Upper lobe of left lung (tissue), 6 donors: ENCODE results near the gene ABHD16B. TPM values are rescaled to one million over a fixed set of nuclear protein-coding genes. Genes with fewer than 3 reads are reported as not detected.

Source experiments
- ATAC-seq, 2 donors: fragments of 200-7000 bp; cut with Tn5 transposase; one replicate each; pipeline ENCODE4 v1.9.1; 2022; ENCODE audit warnings: mild to moderate bottlenecking in 2 of 2, moderate library complexity in 2 of 2; ENCODE audit not compliant: low FRiP score in 2 of 2
- DNase-seq, 2 donors: peaks; one replicate each; pipeline ENCODE4 v3.0.0-alpha.2; 2019 to 2020
- H3K27ac ChIP-seq, 4 donors: fragments of 200-600 bp; sonication (generic); one replicate each; pipeline ENCODE4 v1.5.1; 2016 to 2019
- H3K27me3 ChIP-seq, 4 donors: fragments of 200-600 bp; sonication (generic); one replicate each; pipeline ENCODE4 v1.5.1; 2017 to 2019
- H3K36me3 ChIP-seq, 4 donors: fragments of 200-600 bp; sonication (generic); one replicate each; pipeline ENCODE4 v1.5.1; 2016 to 2019
- H3K4me1 ChIP-seq, 4 donors: fragments of 200-600 bp; sonication (generic); one replicate each; pipeline ENCODE4 v1.5.1; 2018 to 2019
- H3K4me3 ChIP-seq, 4 donors: fragments of 200-600 bp; sonication (generic); one replicate each; pipeline ENCODE4 v1.5.1; 2017 to 2019; ENCODE audit warnings: mild to moderate bottlenecking in 2 of 4, moderate library complexity in 1 of 4
- H3K9me3 ChIP-seq, 4 donors: fragments of 200-600 bp; sonication (generic); one replicate each; pipeline ENCODE4 v1.5.1; 2018 to 2019
- EP300 ChIP-seq, 4 donors: sonication (generic); formaldehyde crosslinking; IDR thresholded peaks; one replicate each; pipeline ENCODE4 v1.5.1; 2017; ENCODE audit warnings: antibody characterized with exemption in 4 of 4, control low read depth in 2 of 4
- POLR2A ChIP-seq, 4 donors: fragments of 450-650 bp; IDR thresholded peaks; one replicate each; pipeline ENCODE4 v1.5.1; 2016 to 2017; ENCODE audit warnings: antibody characterized with exemption in 4 of 4, mild to moderate bottlenecking in 2 of 4
- POLR2AphosphoS5 ChIP-seq, 2 donors: sonication (generic); formaldehyde crosslinking; IDR thresholded peaks; one replicate each; pipeline ENCODE4 v1.5.1; 2017; ENCODE audit warnings: antibody characterized with exemption in 2 of 2
- WGBS, 2 donors: methylation state at CpG; one replicate each; pipeline ENCODE4 v1.1.5; 2017 to 2018; 5-methylcytosine and 5-hydroxymethylcytosine counted together
- total RNA-seq, 6 donors: library from RNA; depleted of rRNA in 4 of 6; stranded (reverse); fragments of >200 nt in 4 of 6; gene quantifications; one replicate each; pipeline versions ENCODE4 v1.1.0 to v1.2.1, GENCODE V29; 2016 to 2021
- TF ChIP-seq, protein P1 (sequence below), 6 experiments: fragments of 450-650 bp in 4 of 6; fragments of 200-600 bp in 2 of 6; sonication (generic) in 2 of 6; IDR thresholded peaks; one replicate each; pipeline ENCODE4 v1.5.1; 2016 to 2019; ENCODE audit warnings: antibody characterized with exemption in 6 of 6
- donor health status: DM: no; HTN: no; CAD: no; lungs with moderate emphysema.
- donor health status: DM: no; HTN: yes; CAD: no; lungs with severe emphysema.

Gene ABHD16B
- total RNA-seq, 6 donors from 2014 or later: 0.23 TPM; not detected in 5

DNA sequence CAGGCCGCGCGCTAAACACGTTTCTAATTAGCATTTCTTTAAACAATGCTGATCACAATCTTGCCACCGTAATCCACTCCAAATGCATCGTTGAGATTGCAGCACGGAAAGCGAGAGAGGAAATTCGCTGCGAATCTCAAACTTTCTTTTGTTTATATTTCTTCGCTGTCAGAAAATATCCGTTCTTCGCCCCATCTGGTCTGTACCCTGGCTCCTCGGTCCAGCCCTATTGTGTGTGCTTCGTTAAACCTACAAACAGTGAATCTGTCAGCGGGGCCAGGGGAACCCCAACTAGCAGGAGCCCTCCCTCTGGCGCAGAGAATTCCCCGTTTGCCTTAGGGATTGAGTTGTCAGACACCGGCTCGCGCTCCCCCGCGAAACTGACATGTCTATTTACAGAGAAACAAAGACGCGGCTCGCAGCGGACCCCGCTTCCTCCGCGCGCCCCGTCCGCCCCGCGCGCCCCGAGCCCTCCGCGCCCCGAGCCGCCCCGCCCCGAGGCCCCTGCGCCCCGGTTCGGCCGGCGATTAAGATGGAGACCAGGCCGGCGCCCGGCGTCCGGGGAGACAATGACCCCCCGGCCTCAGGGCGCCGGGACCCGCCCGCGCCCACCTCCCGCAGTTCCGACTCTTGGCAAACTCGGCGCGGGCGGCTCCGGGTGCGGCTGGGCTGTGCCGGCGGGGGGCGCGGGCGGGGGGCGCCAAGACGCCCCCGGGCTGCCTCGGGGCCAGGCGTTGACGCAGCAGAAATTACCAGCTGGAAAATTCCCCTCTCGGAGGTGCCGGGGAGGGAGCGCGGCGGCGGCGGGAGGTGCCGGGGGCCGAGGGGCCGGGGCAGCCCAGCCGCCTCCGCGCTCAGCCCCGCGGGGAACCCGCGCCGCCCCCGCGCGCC, 31.1 kb upstream of the ABHD16B start:
- ATAC-seq (no peak), DNase-seq (peak in 1 of 2 donors; percentile 88)
- H3K36me3 ChIP-seq: no peaks in the 10 kb centered on the region
- TF ChIP-seq POLR2A (IDR thresholded peaks at IDR 0.05) (no peak), EP300 (IDR thresholded peaks at IDR 0.05) (no peak), POLR2AphosphoS5 (IDR thresholded peaks at IDR 0.05) (no peak)
- TF ChIP-seq, protein P1, sequence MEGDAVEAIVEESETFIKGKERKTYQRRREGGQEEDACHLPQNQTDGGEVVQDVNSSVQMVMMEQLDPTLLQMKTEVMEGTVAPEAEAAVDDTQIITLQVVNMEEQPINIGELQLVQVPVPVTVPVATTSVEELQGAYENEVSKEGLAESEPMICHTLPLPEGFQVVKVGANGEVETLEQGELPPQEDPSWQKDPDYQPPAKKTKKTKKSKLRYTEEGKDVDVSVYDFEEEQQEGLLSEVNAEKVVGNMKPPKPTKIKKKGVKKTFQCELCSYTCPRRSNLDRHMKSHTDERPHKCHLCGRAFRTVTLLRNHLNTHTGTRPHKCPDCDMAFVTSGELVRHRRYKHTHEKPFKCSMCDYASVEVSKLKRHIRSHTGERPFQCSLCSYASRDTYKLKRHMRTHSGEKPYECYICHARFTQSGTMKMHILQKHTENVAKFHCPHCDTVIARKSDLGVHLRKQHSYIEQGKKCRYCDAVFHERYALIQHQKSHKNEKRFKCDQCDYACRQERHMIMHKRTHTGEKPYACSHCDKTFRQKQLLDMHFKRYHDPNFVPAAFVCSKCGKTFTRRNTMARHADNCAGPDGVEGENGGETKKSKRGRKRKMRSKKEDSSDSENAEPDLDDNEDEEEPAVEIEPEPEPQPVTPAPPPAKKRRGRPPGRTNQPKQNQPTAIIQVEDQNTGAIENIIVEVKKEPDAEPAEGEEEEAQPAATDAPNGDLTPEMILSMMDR (IDR thresholded peaks at IDR 0.05): no peak
- H3K27ac ChIP-seq: peak overlapping the region; percentile 75 to 89 (median 81)
- H3K4me3 ChIP-seq: peak overlapping the region; percentile 55 to 86 (median 82)
- 1 to 2% methylated on average over 24 to 59 of the region's 99 CpGs for WGBS, 2 donors
- H3K27me3 ChIP-seq: no peaks in the 10 kb centered on the region
- peaks cover 32 to 59% (median 45%) of the 10 kb centered on the region in 4 donors for H3K4me1 ChIP-seq
- H3K9me3 ChIP-seq: no peaks in the 10 kb centered on the region

DNA sequence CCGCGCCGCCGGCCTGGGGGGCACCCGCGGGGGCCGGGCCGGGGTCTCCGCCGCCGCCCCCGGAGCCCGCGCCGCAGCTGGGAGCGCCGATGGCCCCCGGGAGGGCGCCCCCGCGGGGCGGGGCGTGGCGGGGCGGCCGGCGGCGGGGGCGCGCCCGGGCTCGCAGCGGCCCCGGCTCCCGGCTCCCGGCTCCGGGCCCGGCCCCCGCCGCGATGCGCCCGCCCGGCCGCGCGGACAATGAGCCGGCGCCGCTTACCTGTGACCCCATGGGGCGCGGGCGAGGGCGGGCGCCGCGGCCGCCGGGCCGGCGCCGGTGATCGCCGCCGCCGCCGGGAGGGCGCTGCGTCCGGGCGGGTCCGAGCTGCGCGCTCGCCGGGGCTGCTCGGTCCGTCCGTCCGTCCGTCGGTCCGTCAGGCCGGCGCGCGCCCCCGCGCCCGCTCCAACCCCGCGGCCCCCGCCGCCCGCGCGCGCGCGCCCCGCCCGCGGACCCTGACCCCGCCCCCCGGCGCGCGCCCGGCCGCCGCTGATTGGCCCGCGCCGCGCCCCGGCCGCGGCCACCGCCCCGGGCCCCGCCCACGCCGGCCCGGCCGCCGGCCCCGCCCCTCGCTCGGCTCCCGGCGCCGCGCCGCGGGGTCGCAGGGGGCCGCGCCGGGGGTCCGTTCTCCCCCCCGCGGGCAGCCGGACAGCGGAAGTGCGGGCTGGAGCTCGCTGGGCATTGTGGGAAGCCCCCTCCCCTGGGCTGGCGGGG, 30.3 kb upstream of the ABHD16B start, which contains the start of gene ZBTB46:
Gene ZBTB46, minus strand, starts transcription at position 424 of the 748 bp plus-strand sequence. CDS start 40,507 bp downstream, outside the sequence.
- no peaks in the 10 kb centered on the region for H3K36me3 ChIP-seq
- no peaks in the 10 kb centered on the region for H3K27me3 ChIP-seq
- H3K4me1 ChIP-seq: peaks cover 33 to 64% (median 45%) of the 10 kb centered on the region in 4 donors
- peak within 1 kb of the TSS; percentile 75 to 89 (median 81) for H3K27ac ChIP-seq
- DNase-seq (peak; percentile 52 to 95), ATAC-seq (peak in 1 of 2 donors; percentile 60)
- TF ChIP-seq, protein P1 (IDR thresholded peaks at IDR 0.05): no peak
- no peak for TF ChIP-seq POLR2AphosphoS5 (IDR thresholded peaks at IDR 0.05)
- TF ChIP-seq POLR2A (IDR thresholded peaks at IDR 0.05): no peak
- no peak for TF ChIP-seq EP300 (IDR thresholded peaks at IDR 0.05)
- H3K9me3 ChIP-seq: no peaks in the 10 kb centered on the region
- WGBS, 2 donors: no CpG with 5 or more reads among the region's 147 CpGs
- peak within 1 kb of the TSS; percentile 57 to 86 (median 82) for H3K4me3 ChIP-seq

DNA sequence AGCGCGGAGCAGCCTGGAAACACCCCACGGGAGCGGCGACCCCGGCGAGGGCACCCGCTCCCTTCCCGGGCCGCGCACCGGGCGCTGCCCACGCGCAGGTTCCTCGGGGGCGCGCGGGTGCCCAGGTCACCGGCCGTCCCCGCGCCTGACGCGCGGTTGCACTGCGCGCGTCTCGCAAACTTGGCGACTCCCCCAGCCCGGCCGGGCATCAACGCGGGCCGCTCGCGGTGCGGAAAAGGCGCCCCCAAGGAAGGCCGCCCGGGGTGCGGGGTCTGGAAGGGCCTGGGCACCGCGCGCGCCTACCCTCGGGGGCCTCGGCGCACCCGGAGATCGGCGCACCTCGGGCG, 29.7 kb upstream of the ABHD16B start:
- Histone ChIP-seq H3K4me1 (peaks cover 33 to 64% (median 45%) of the 10 kb centered on the region in 4 donors), H3K27me3 (no peaks in the 10 kb centered on the region), H3K4me3 (peak overlapping the region; percentile 57 to 86 (median 70)), H3K36me3 (no peaks in the 10 kb centered on the region), H3K9me3 (no peaks in the 10 kb centered on the region), H3K27ac (peak overlapping the region; percentile 57 to 82 (median 78))
- ATAC-seq (no peak), DNase-seq (no peak)
- no peak for TF ChIP-seq EP300 (IDR thresholded peaks at IDR 0.05)
- TF ChIP-seq, protein P1 (IDR thresholded peaks at IDR 0.05): no peak
- TF ChIP-seq POLR2A (IDR thresholded peaks at IDR 0.05): no peak
- no peak for TF ChIP-seq POLR2AphosphoS5 (IDR thresholded peaks at IDR 0.05)
- WGBS, 2 donors: 0 to 1% methylated on average over 11 to 22 of the region's 55 CpGs

DNA sequence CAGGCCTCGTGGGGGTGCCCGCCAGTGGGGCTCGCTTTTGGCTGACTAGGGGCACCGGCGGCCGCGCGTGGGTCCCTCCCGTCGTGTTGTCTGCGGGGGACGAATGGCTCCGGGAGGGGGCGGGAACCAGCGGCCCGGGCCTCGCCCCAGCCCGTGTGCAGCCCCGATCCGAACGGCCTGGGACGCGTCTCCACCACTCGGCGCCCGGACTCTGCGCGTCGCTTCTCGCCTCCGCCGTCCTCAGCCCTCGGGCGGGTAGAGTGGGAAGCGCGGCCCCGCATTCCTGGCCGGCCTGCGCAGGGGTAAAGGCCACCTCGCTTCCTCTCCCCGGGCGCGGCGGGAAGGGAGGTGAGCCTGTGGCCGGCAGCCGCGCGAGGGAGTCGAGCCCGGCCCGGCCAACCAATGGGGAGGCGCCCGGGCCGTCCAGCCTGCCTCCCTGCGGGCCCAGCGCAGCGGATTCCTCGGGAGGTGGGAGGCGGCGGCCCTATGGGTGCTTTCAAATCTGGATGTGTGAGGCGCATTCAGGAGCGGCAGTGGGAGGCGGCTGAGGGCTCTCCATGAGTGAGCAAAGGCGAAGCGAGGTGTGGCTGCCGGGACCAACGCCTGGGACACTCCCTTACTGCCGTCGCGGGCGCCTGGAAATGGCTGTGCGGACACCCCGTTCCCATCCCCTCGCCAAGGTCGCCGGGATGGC, 29.2 kb upstream of the ABHD16B start:
- DNase-seq: peak in 1 of 2 donors; percentile 89
- H3K4me1 ChIP-seq: peaks cover 33 to 64% (median 45%) of the 10 kb centered on the region in 4 donors

More for the DNA sequence above, 29.2 kb upstream of the ABHD16B start:
- H3K9me3 ChIP-seq: no peaks in the 10 kb centered on the region
- WGBS, 2 donors: 16 to 24% methylated on average over 20 to 40 of the region's 76 CpGs
- peak overlapping the region; percentile 57 to 82 (median 78) for H3K27ac ChIP-seq
- no peaks in the 10 kb centered on the region for H3K27me3 ChIP-seq
- ATAC-seq: peak; percentile 3 to 37
- peak overlapping the region; percentile 57 to 86 (median 70) for H3K4me3 ChIP-seq
- TF ChIP-seq POLR2AphosphoS5 (IDR thresholded peaks at IDR 0.05): peak in 1 of 2 donors; percentile 28
- TF ChIP-seq, protein P1 (IDR thresholded peaks at IDR 0.05): no peak
- H3K36me3 ChIP-seq: no peaks in the 10 kb centered on the region
